DND-41 (cell line): Measurements from ENCODE around the gene CRABP1.

Source experiments
- ATAC-seq: fragments of 200-7000 bp; cut with Tn5 transposase; 3 replicates; pipeline ENCODE4 v1.9.1; 2021; ENCODE audit warnings: low read depth; ENCODE audit not compliant: insufficient read depth
- DNase-seq: peaks from one replicate; pipeline ENCODE4 v3.0.0-alpha.2; 2020
- H2AFZ ChIP-seq: 2 replicates; pipeline ENCODE4 v1.6.0; 2012; ENCODE audit warnings: low read depth, low read length
- H3K27ac ChIP-seq: 2 replicates; pipeline ENCODE4 v1.5.1; 2012; ENCODE audit warnings: low read length, inconsistent platforms
- H3K27me3 ChIP-seq: fragments of 200-600 bp; sonication (generic); 2 replicates; pipeline ENCODE4 v1.6.0; 2012; ENCODE audit warnings: low read length, mild to moderate bottlenecking, inconsistent platforms; ENCODE audit not compliant: insufficient read depth, poor library complexity
- H3K36me3 ChIP-seq: 2 replicates; pipeline ENCODE4 v1.5.1; 2012; ENCODE audit warnings: low read length, inconsistent platforms; ENCODE audit not compliant: insufficient read depth
- H3K4me1 ChIP-seq: 2 replicates; pipeline ENCODE4 v1.5.1; 2012; ENCODE audit warnings: mild to moderate bottlenecking, low read length; ENCODE audit not compliant: insufficient read depth
- H3K4me2 ChIP-seq: 2 replicates; pipeline ENCODE4 v1.6.0; 2012; ENCODE audit warnings: mild to moderate bottlenecking, moderate library complexity, low read length, inconsistent platforms; ENCODE audit not compliant: insufficient read depth
- H3K4me3 ChIP-seq, 2 experiments: fragments of 200-600 bp in 1 of 2; shearing (Covaris generic) in 1 of 2; 2 replicates each; pipeline ENCODE4 v1.5.1; 2012 to 2016; ENCODE audit warnings: inconsistent platforms in 2 of 2, low read length in 2 of 2, mild to moderate bottlenecking in 2 of 2, low read depth in 1 of 2, moderate library complexity in 1 of 2
- H3K79me2 ChIP-seq: 2 replicates; pipeline ENCODE4 v1.6.0; 2012; ENCODE audit warnings: low read length, inconsistent platforms; ENCODE audit not compliant: insufficient read depth
- H3K9ac ChIP-seq: 2 replicates; pipeline ENCODE4 v1.6.0; 2012; ENCODE audit warnings: low read depth, mild to moderate bottlenecking, inconsistent platforms, low read length, moderate library complexity
- H3K9me3 ChIP-seq: 2 replicates; pipeline ENCODE4 v1.5.1; 2012; ENCODE audit warnings: low read length, moderate library complexity, mild to moderate bottlenecking, inconsistent platforms; ENCODE audit not compliant: insufficient read depth, severe bottlenecking
- H4K20me1 ChIP-seq: 2 replicates; pipeline ENCODE4 v1.6.0; 2012; ENCODE audit warnings: low read length; ENCODE audit not compliant: insufficient read depth
- EZH2 ChIP-seq: IDR thresholded peaks from 3 replicates; pipeline ENCODE4 v1.6.1; 2012; ENCODE audit warnings: borderline replicate concordance, low read depth, mild to moderate bottlenecking, moderate library complexity, low read length, inconsistent platforms; ENCODE audit not compliant: severe bottlenecking
- TF ChIP-seq, protein P1 (sequence below): IDR thresholded peaks from 2 replicates; pipeline ENCODE4 v1.5.1; 2012; ENCODE audit warnings: borderline replicate concordance, low read length, moderate library complexity, mild to moderate bottlenecking; ENCODE audit not compliant: poor library complexity, severe bottlenecking; ENCODE audit errors: extremely low read depth

Gene CRABP1

DNA sequence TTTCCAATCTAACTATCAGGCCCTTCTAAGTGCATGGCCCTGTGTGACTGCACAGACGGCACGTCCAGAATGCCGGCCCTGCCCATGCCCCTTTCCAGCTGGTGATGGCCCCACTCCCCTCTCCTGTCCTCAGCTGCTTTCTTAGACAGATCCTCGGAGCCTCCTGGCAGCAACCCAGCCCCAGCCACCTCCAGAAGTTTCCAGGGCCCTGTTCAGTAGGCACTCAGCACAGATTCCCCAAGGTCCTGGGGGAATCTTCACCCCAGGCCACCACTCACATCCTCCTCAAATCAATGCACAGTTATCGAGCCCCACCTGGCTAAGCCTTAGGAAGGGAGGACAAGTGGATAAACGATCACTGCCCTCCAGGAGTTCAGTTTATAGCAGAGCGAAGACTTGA, 1.4 kb upstream of the CRABP1 start:
- no peak for TF ChIP-seq EZH2
- TF ChIP-seq, protein P1, sequence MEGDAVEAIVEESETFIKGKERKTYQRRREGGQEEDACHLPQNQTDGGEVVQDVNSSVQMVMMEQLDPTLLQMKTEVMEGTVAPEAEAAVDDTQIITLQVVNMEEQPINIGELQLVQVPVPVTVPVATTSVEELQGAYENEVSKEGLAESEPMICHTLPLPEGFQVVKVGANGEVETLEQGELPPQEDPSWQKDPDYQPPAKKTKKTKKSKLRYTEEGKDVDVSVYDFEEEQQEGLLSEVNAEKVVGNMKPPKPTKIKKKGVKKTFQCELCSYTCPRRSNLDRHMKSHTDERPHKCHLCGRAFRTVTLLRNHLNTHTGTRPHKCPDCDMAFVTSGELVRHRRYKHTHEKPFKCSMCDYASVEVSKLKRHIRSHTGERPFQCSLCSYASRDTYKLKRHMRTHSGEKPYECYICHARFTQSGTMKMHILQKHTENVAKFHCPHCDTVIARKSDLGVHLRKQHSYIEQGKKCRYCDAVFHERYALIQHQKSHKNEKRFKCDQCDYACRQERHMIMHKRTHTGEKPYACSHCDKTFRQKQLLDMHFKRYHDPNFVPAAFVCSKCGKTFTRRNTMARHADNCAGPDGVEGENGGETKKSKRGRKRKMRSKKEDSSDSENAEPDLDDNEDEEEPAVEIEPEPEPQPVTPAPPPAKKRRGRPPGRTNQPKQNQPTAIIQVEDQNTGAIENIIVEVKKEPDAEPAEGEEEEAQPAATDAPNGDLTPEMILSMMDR = no peak
- Histone ChIP-seq H4K20me1 (no peaks in the 10 kb centered on the region), H3K79me2 (no peaks in the 10 kb centered on the region), H3K36me3 (no peaks in the 10 kb centered on the region), H3K4me1 (no peaks in the 10 kb centered on the region), H3K27ac (no peak overlapping the region), H3K9me3 (no peaks in the 10 kb centered on the region), H3K4me2 (no peak overlapping the region), H3K9ac (no peak overlapping the region), H3K4me3 (no peak overlapping the region), H2AFZ (no peak overlapping the region), H3K27me3 (peaks cover 5% of the 10 kb centered on the region)
- ATAC-seq = no peak
- DNase-seq = no peak

DNA sequence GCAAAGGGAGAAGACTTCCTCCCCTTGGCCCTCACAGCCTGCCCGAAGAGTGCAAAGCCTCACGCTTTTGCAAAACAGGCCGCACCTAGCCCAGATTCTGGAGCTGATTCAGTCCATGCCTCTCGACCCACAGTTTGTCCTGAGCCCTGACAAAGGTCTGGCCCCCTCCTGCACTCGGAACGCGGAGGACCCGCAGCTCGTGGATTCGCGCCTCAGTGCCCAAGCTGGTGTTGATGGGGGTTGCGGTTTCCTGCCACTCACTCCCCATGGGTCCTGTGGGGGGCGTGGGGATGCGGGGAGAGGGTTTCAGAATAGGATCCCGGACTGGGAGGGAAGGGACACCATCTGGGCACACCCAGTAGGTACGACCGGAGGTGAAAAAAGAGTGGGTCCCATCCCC, 594 bp upstream of the CRABP1 start:
- Histone ChIP-seq H4K20me1 (no peaks in the 10 kb centered on the region), H3K4me1 (no peaks in the 10 kb centered on the region), H3K4me2 (no peak overlapping the region), H3K79me2 (no peaks in the 10 kb centered on the region), H3K27me3 (peaks cover 5% of the 10 kb centered on the region), H3K36me3 (no peaks in the 10 kb centered on the region), H3K4me3 (no peak overlapping the region), H3K9me3 (no peaks in the 10 kb centered on the region), H3K9ac (no peak overlapping the region), H2AFZ (no peak overlapping the region), H3K27ac (no peak overlapping the region)
- DNase-seq = no peak
- no peak for ATAC-seq
- TF ChIP-seq EZH2 = no peak
- TF ChIP-seq, protein P1 = no peak

DNA sequence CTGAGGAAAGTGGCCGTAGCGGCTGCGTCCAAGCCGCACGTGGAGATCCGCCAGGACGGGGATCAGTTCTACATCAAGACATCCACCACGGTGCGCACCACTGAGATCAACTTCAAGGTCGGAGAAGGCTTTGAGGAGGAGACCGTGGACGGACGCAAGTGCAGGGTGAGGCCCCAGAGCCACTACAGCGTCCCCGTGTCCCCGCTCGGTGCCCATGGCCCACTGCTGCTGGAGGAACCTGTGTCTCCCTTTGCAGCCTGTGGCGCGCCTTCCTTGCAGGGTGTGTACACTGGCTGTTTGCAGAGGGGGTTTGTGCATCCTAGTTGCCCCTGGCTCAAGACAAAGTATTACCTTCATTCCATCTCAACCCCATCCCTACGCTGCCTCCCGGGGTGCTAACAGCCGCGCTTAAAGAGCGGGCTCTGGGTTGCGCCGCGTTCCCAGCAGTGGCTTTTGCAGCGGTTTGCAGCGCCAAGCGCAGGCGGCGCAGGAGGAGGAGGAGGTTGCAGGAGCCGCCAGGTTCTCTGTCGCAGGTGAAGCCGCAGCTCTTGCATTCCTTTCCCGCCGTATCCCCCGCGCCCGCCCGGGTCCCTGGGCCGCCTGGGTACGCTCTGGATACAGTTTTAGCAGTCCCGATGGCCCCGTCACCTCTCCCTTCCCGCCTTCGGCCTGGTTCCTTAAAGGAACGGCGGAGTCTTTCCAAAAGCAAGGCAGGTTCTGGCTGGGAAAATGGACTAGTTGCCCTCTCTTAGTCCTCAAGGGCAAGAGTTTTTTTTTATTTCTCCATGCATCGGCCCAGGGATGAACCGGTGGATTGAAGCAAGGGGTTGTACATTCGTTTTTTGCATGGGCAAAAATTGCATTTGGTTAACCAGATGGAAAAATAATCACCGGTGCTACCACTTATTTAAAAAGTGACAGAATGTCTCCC, 1.2 kb downstream of the CRABP1 start:
- TF ChIP-seq, protein P1 = no peak
- H3K9ac ChIP-seq = no peak overlapping the region
- H3K9me3 ChIP-seq = no peaks in the 10 kb centered on the region
- H3K4me3 ChIP-seq = no peak overlapping the region
- H3K79me2 ChIP-seq = no peaks in the 10 kb centered on the region
- H2AFZ ChIP-seq = no peak overlapping the region
- no peak overlapping the region for H3K4me2 ChIP-seq
- peaks cover 10% of the 10 kb centered on the region for H3K27me3 ChIP-seq
- no peaks in the 10 kb centered on the region for H3K36me3 ChIP-seq
- ATAC-seq (no peak), DNase-seq (no peak)
- H3K4me1 ChIP-seq = no peaks in the 10 kb centered on the region
- no peak overlapping the region for H3K27ac ChIP-seq
- H4K20me1 ChIP-seq = no peaks in the 10 kb centered on the region
